GM12878 (cell line): Measurements from ENCODE around the gene PAPLN. TPM values are rescaled to one million over a fixed set of nuclear protein-coding genes. Genes with fewer than 3 reads are reported as not detected.

ENCODE experiments used
- ASH2L ChIP-seq: fragments of 300-600, 200-600 bp; sonication (generic); IDR thresholded peaks from 2 replicates; pipeline ENCODE4 v1.6.1; 2017; ENCODE audit warnings: low read depth, mild to moderate bottlenecking, borderline replicate concordance
- BCL11A ChIP-seq: IDR thresholded peaks from 2 replicates; pipeline ENCODE4 v1.6.1; 2011; ENCODE audit warnings: low read depth, low read length
- CBFB ChIP-seq: IDR thresholded peaks from 2 replicates; pipeline ENCODE4 v1.6.1; 2016; ENCODE audit warnings: antibody characterized with exemption, low read depth
- CREB1 ChIP-seq: IDR thresholded peaks from 2 replicates; pipeline ENCODE4 v1.6.1; 2012; ENCODE audit warnings: low read depth, mild to moderate bottlenecking, inconsistent platforms
- JUND ChIP-seq: IDR thresholded peaks from 2 replicates; pipeline ENCODE4 v1.6.1; 2012; ENCODE audit warnings: low read depth, mild to moderate bottlenecking, low read length, improper control_type of control experiment, moderate library complexity
- MEF2B ChIP-seq: fragments of 450-650 bp; IDR thresholded peaks from 2 replicates; pipeline ENCODE4 v1.6.1; 2018; ENCODE audit warnings: mild to moderate bottlenecking, moderate library complexity; ENCODE audit not compliant: partially characterized antibody, poor library complexity, severe bottlenecking
- MTA2 ChIP-seq: fragments of 450-650 bp; IDR thresholded peaks from 2 replicates; pipeline ENCODE4 v1.6.1; 2016; ENCODE audit warnings: low read depth, mild to moderate bottlenecking, moderate library complexity
- MYB ChIP-seq: fragments of 150-350 bp; IDR thresholded peaks from 2 replicates; pipeline ENCODE4 v1.6.1; 2014; ENCODE audit warnings: mild to moderate bottlenecking, low read depth, low read length, borderline replicate concordance
- NFIC ChIP-seq: IDR thresholded peaks from 2 replicates; pipeline ENCODE4 v1.6.1; 2012; ENCODE audit warnings: low read depth, mild to moderate bottlenecking, inconsistent platforms, low read length, moderate library complexity
- NFXL1 ChIP-seq: fragments of 450-650 bp; IDR thresholded peaks from 2 replicates; pipeline ENCODE4 v1.6.1; 2017; ENCODE audit warnings: antibody characterized with exemption, mild to moderate bottlenecking, borderline replicate concordance
- NR2C1 ChIP-seq: fragments of 450-650 bp; IDR thresholded peaks from 2 replicates; pipeline ENCODE4 v1.6.1; 2017; ENCODE audit warnings: antibody characterized with exemption, mild to moderate bottlenecking, moderate library complexity
- PAX5 ChIP-seq: IDR thresholded peaks from 2 replicates; pipeline ENCODE4 v1.6.1; 2011; ENCODE audit warnings: low read depth, low read length, borderline replicate concordance
- POU2F2 ChIP-seq: IDR thresholded peaks from 3 replicates; pipeline ENCODE4 v1.6.1; 2011; ENCODE audit warnings: low read depth, mild to moderate bottlenecking, low read length, borderline replicate concordance
- RCOR1 ChIP-seq: conservative IDR thresholded peaks from 2 replicates; pipeline ENCODE4 v1.6.1; 2012; ENCODE audit warnings: low read depth, low read length, improper control_type of control experiment
- SMAD1 ChIP-seq: fragments of 450-650 bp; IDR thresholded peaks from 2 replicates; pipeline ENCODE4 v1.6.1; 2018; ENCODE audit warnings: mild to moderate bottlenecking, low read depth; ENCODE audit not compliant: partially characterized antibody
- SMC3 ChIP-seq: IDR thresholded peaks from 2 replicates; pipeline ENCODE4 v1.6.1; 2011; ENCODE audit warnings: low read length, improper control_type of control experiment, borderline replicate concordance
- TARDBP ChIP-seq: IDR thresholded peaks from 2 replicates; pipeline ENCODE4 v1.6.1; 2016; ENCODE audit warnings: borderline replicate concordance
- TCF12 ChIP-seq: IDR thresholded peaks from 2 replicates; pipeline ENCODE4 v1.6.1; 2011; ENCODE audit warnings: low read depth, mild to moderate bottlenecking, low read length
- ZNF622 ChIP-seq: fragments of 450-650 bp; IDR thresholded peaks from 2 replicates; pipeline ENCODE4 v1.6.1; 2017; ENCODE audit warnings: mild to moderate bottlenecking, inconsistent platforms
- ZZZ3 ChIP-seq: IDR thresholded peaks from 2 replicates; pipeline ENCODE4 v1.6.1; 2011; ENCODE audit warnings: low read depth; ENCODE audit not compliant: control insufficient read depth, insufficient read length
- polyA plus RNA-seq, 11 experiments: library from polyadenylated mRNA; depleted of rRNA in 4 of 11; unstranded in 6 of 11; stranded (reverse) in 5 of 11; fragments of >200 nt; fragmentation: Nextera tagmentation in 4 of 11; fragmentation: Illumina TruSeq in 1 of 11; extraction: Ambion mirVana in 4 of 11; extraction: Trizol in 1 of 11; gene quantifications; 1 replicate in 1 of 11; 2 replicates in 10 of 11; pipeline versions ENCODE4 v1.2.1 to v1.2.3, GENCODE V29; 2011 to 2016; ENCODE audit warnings: inconsistent platforms in 2 of 11, missing spikeins in 2 of 11, low read depth in 1 of 11
- total RNA-seq, 4 experiments: library from RNA; depleted of rRNA in 3 of 4; stranded (reverse); fragments of >200 nt in 3 of 4; fragmentation: Illumina TruSeq in 1 of 4; extraction: Trizol in 1 of 4; gene quantifications; 2 replicates each; pipeline versions ENCODE4 v1.2.1 to v1.2.3, GENCODE V29; 2013 to 2021
- TF ChIP-seq, protein P1 (sequence below): fragments of 450-650 bp; IDR thresholded peaks from 2 replicates; pipeline ENCODE4 v1.6.1; 2016; ENCODE audit warnings: mild to moderate bottlenecking
- TF ChIP-seq, protein P2 (sequence below): fragments of 450-650 bp; IDR thresholded peaks from 2 replicates; pipeline ENCODE4 v1.6.1; 2017; ENCODE audit warnings: borderline replicate concordance
- TF ChIP-seq, protein P3 (sequence below): fragments of 450-650 bp; formaldehyde crosslinking; IDR thresholded peaks from 2 replicates; pipeline ENCODE4 v1.5.0; 2022; ENCODE audit warnings: mild to moderate bottlenecking, missing genetic modification characterization
- TF ChIP-seq, protein P4 (sequence below): fragments of 450-650 bp; IDR thresholded peaks from 2 replicates; pipeline ENCODE4 v1.6.1; 2017; ENCODE audit warnings: antibody characterized with exemption, mild to moderate bottlenecking, moderate library complexity

PAPLN gene
- total and polyA plus RNA-seq, 10 of the 15 experiments (the other 5 are each of a cell fraction or from before 2014, with no cell fraction given), result 1.8 to 19.8 (median 7.4) TPM

DNA sequence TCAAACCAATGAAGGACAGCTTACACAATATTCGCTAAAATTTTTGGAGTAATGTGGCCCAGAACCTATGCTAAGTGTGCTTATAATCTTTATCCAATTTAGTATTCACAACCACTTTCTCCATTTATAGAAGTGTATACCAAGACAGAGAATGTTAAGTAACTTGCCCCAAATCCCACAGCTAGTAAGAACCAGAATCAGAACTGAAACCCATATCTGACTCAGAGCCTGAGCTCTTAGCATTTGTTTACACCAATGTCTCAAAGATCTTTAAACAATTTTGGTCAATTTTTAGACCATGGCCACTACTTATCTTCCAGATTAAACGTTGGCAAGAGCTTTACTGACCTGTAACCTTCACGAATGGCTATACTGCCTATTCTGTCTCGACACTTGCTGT lies 53.0 kb downstream of the PAPLN start (continued):
- TF ChIP-seq JUND (0 out of 2 replicates have a peak, but pooled peaks have one; percentile 63), NFIC (peak; percentile 97), POU2F2 (no peak), TARDBP (no peak), NFXL1 (no peak), MEF2B (peak; percentile 59), MTA2 (peak; percentile 80), MYB (no peak), CREB1 (0 out of 2 replicates have a peak, but pooled peaks have one; percentile 25), ZNF622 (no peak), TCF12 (no peak), ASH2L (no peak), SMAD1 (no peak), PAX5 (peak; percentile 54; the same call in 1 of the 2 replicates), RCOR1 (no peak), NR2C1 (no peak), CBFB (peak; percentile 46; the same call in 1 of the 2 replicates), ZZZ3 (no peak), BCL11A (peak; percentile 93), SMC3 (no peak)
- TF ChIP-seq, protein P1, sequence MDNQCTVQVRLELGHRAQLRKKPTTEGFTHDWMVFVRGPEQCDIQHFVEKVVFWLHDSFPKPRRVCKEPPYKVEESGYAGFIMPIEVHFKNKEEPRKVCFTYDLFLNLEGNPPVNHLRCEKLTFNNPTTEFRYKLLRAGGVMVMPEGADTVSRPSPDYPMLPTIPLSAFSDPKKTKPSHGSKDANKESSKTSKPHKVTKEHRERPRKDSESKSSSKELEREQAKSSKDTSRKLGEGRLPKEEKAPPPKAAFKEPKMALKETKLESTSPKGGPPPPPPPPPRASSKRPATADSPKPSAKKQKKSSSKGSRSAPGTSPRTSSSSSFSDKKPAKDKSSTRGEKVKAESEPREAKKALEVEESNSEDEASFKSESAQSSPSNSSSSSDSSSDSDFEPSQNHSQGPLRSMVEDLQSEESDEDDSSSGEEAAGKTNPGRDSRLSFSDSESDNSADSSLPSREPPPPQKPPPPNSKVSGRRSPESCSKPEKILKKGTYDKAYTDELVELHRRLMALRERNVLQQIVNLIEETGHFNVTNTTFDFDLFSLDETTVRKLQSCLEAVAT, result no peak
- TF ChIP-seq, protein P2, sequence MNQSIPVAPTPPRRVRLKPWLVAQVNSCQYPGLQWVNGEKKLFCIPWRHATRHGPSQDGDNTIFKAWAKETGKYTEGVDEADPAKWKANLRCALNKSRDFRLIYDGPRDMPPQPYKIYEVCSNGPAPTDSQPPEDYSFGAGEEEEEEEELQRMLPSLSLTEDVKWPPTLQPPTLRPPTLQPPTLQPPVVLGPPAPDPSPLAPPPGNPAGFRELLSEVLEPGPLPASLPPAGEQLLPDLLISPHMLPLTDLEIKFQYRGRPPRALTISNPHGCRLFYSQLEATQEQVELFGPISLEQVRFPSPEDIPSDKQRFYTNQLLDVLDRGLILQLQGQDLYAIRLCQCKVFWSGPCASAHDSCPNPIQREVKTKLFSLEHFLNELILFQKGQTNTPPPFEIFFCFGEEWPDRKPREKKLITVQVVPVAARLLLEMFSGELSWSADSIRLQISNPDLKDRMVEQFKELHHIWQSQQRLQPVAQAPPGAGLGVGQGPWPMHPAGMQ, result no peak
- TF ChIP-seq, protein P3, sequence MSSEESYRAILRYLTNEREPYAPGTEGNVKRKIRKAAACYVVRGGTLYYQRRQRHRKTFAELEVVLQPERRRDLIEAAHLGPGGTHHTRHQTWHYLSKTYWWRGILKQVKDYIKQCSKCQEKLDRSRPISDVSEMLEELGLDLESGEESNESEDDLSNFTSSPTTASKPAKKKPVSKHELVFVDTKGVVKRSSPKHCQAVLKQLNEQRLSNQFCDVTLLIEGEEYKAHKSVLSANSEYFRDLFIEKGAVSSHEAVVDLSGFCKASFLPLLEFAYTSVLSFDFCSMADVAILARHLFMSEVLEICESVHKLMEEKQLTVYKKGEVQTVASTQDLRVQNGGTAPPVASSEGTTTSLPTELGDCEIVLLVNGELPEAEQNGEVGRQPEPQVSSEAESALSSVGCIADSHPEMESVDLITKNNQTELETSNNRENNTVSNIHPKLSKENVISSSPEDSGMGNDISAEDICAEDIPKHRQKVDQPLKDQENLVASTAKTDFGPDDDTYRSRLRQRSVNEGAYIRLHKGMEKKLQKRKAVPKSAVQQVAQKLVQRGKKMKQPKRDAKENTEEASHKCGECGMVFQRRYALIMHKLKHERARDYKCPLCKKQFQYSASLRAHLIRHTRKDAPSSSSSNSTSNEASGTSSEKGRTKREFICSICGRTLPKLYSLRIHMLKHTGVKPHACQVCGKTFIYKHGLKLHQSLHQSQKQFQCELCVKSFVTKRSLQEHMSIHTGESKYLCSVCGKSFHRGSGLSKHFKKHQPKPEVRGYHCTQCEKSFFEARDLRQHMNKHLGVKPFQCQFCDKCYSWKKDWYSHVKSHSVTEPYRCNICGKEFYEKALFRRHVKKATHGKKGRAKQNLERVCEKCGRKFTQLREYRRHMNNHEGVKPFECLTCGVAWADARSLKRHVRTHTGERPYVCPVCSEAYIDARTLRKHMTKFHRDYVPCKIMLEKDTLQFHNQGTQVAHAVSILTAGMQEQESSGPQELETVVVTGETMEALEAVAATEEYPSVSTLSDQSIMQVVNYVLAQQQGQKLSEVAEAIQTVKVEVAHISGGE (CRISPR knock-in tag), result no peak
- TF ChIP-seq, protein P4, sequence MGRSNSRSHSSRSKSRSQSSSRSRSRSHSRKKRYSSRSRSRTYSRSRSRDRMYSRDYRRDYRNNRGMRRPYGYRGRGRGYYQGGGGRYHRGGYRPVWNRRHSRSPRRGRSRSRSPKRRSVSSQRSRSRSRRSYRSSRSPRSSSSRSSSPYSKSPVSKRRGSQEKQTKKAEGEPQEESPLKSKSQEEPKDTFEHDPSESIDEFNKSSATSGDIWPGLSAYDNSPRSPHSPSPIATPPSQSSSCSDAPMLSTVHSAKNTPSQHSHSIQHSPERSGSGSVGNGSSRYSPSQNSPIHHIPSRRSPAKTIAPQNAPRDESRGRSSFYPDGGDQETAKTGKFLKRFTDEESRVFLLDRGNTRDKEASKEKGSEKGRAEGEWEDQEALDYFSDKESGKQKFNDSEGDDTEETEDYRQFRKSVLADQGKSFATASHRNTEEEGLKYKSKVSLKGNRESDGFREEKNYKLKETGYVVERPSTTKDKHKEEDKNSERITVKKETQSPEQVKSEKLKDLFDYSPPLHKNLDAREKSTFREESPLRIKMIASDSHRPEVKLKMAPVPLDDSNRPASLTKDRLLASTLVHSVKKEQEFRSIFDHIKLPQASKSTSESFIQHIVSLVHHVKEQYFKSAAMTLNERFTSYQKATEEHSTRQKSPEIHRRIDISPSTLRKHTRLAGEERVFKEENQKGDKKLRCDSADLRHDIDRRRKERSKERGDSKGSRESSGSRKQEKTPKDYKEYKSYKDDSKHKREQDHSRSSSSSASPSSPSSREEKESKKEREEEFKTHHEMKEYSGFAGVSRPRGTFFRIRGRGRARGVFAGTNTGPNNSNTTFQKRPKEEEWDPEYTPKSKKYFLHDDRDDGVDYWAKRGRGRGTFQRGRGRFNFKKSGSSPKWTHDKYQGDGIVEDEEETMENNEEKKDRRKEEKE, result no peak
